22Rv1 (cell line): ENCODE measurements around the gene TCEA2.
A peak's percentile ranks its signal among the peaks of the same experiment; 100 is the strongest.

Experiments
- ZFX ChIP-seq: fragments of 450-650 bp; IDR thresholded peaks from 2 replicates; pipeline ENCODE4 v1.6.1; 2017; ENCODE audit warnings: antibody characterized with exemption, borderline replicate concordance
- TF ChIP-seq, protein P1 (sequence below): fragments of 450-650 bp; IDR thresholded peaks from 2 replicates; pipeline ENCODE4 v1.5.1; 2017; ENCODE audit warnings: mild to moderate bottlenecking

GRCh38 chr20:64053841-64054661 lies 8.9 kb upstream of the TCEA2 start:
- TF ChIP-seq, protein P1, sequence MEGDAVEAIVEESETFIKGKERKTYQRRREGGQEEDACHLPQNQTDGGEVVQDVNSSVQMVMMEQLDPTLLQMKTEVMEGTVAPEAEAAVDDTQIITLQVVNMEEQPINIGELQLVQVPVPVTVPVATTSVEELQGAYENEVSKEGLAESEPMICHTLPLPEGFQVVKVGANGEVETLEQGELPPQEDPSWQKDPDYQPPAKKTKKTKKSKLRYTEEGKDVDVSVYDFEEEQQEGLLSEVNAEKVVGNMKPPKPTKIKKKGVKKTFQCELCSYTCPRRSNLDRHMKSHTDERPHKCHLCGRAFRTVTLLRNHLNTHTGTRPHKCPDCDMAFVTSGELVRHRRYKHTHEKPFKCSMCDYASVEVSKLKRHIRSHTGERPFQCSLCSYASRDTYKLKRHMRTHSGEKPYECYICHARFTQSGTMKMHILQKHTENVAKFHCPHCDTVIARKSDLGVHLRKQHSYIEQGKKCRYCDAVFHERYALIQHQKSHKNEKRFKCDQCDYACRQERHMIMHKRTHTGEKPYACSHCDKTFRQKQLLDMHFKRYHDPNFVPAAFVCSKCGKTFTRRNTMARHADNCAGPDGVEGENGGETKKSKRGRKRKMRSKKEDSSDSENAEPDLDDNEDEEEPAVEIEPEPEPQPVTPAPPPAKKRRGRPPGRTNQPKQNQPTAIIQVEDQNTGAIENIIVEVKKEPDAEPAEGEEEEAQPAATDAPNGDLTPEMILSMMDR: peak; percentile 31
- TF ChIP-seq ZFX: no peak
